ENCODE results near the gene AGBL1.

AGBL1 gene

GRCh38 chr15:86751116-86751515, 671.4 kb downstream of the AGBL1 start:
- no peak for FAIRE-seq

- no peak for FAIRE-seq
These were observed 675.2 kb downstream of the AGBL1 start for GRCh38 chr15:86754846-86755245.

GRCh38 chr15:86756688-86757087, 677.0 kb downstream of the AGBL1 start:
- FAIRE-seq, result no peak

- no peak for FAIRE-seq
These were observed 680.3 kb downstream of the AGBL1 start for GRCh38 chr15:86759800-86760523.

- FAIRE-seq, result no peak
These were observed 683.2 kb downstream of the AGBL1 start for GRCh38 chr15:86762874-86763273.

- FAIRE-seq, result no peak
These were observed 684.4 kb downstream of the AGBL1 start for GRCh38 chr15:86764021-86764420.

- FAIRE-seq, result no peak
These were observed 685.6 kb downstream of the AGBL1 start for GRCh38 chr15:86765281-86765680.

- FAIRE-seq, result no peak
These were observed 692.8 kb downstream of the AGBL1 start for GRCh38 chr15:86772369-86773059.

GRCh38 chr15:86773736-86774135, 694.1 kb downstream of the AGBL1 start:
- no peak for FAIRE-seq

- no peak for FAIRE-seq
These were observed 696.5 kb downstream of the AGBL1 start for GRCh38 chr15:86776145-86776544.

- FAIRE-seq, result no peak
These were observed 716.9 kb downstream of the AGBL1 start for GRCh38 chr15:86796521-86796920.

- FAIRE-seq, result no peak
These were observed 717.5 kb downstream of the AGBL1 start for GRCh38 chr15:86797135-86797534.

- FAIRE-seq, result no peak
These were observed 719.6 kb downstream of the AGBL1 start for GRCh38 chr15:86799226-86799625.

GRCh38 chr15:86802244-86802643, 722.6 kb downstream of the AGBL1 start:
- FAIRE-seq, result no peak

- FAIRE-seq, result no peak
These were observed 724.7 kb downstream of the AGBL1 start for GRCh38 chr15:86804406-86804805.

GRCh38 chr15:86810329-86810728, 730.7 kb downstream of the AGBL1 start:
- no peak for FAIRE-seq

GRCh38 chr15:86813892-86814291, 734.2 kb downstream of the AGBL1 start:
- FAIRE-seq, result no peak

GRCh38 chr15:86829245-86829644, 749.6 kb downstream of the AGBL1 start:
- FAIRE-seq, result no peak

GRCh38 chr15:86830304-86830703, 750.6 kb downstream of the AGBL1 start:
- no peak for FAIRE-seq

GRCh38 chr15:86833595-86833994, 753.9 kb downstream of the AGBL1 start:
- FAIRE-seq, result no peak

GRCh38 chr15:86834115-86834863, 754.6 kb downstream of the AGBL1 start:
- FAIRE-seq, result no peak

GRCh38 chr15:86837294-86838061, 757.8 kb downstream of the AGBL1 start:
- FAIRE-seq, result no peak

- no peak for FAIRE-seq
These were observed 759.8 kb downstream of the AGBL1 start for GRCh38 chr15:86839502-86839901.
